ENCODE data around the gene EIF3B. TPM values are rescaled to one million over a fixed set of nuclear protein-coding genes. Genes with fewer than 3 reads are reported as not detected.

EIF3B gene
- polyA plus RNA-seq, 1 donor: 120 TPM

DNA sequence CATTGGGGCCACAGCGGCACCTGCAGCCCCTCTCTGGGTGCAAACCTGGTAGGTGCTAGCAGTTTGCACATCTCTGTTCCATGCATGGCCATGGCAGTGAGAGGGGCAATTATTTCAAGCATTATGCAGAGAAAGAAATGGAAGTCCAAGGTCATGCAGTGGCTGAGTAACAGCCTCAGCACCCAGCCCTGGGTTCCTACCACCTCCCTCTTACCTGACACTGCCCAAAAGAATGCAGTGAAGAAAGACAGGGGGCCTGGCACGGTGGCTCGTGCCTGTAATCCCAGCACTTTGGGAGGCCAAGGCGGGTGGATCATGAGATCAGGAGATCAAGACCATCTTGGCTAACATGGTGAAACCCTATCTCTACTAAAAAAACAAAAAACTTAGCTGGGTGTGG lies 43.9 kb downstream of the EIF3B start:
- no peak overlapping the region for H3K27ac ChIP-seq (ENCODE audit: low read length)
- H3K27me3 ChIP-seq (ENCODE audit: control insufficient read depth, insufficient read depth, low read length): no peaks in the 10 kb centered on the region
- H3K4me1 ChIP-seq (ENCODE audit: control insufficient read depth, insufficient read depth, low read length): no peaks in the 10 kb centered on the region
- no peaks in the 10 kb centered on the region for H3K9me3 ChIP-seq (ENCODE audit: control insufficient read depth, low read depth, low read length)
- H3K36me3 ChIP-seq (ENCODE audit: control insufficient read depth, insufficient read depth, low read length): no peaks in the 10 kb centered on the region
- WGBS (ENCODE audit: insufficient coverage, low lambda C conversion rate): no CpG with 5 or more reads among the region's 4 CpGs
- no peak overlapping the region for H3K4me3 ChIP-seq (ENCODE audit: low read length)
- DNase-seq: no peak

DNA sequence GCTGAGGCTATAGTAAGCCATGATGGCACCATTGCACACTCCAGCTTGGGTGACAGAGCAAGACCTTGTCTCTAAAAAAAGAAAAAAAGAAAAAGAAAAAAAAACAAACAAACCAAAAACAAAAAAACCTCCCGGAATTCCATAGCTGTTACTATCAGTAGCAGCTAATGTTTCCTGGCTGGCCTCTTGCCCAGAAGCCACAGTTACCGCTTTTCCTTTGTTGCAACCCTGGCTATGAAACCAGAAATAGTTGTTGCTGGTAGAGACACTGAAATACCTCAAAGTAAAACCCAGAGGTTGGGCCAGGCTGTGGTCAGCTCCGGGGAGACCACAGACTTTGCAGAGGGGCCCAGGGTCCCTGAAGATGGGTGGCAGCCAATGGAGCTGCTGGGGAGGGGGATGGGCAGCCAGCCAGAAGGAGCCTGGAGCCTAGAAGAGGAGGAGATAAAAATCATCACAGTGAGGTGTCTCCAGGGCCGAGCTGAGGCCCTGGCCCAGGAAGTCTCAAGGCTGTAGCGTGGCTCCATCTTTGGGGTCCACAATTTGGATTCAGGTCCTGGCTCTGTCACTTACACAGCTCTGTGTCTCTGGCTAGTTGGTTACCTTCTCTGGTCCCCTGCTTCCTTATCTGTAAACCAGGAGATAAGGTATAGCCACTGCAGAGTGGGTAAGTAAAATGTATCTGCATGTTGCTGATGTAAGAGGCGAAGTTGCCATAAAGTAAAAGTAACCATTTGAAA lies 45.4 kb downstream of the EIF3B start:
- H3K4me3 ChIP-seq (ENCODE audit: low read length): no peak overlapping the region
- H3K4me1 ChIP-seq (ENCODE audit: control insufficient read depth, insufficient read depth, low read length): no peaks in the 10 kb centered on the region
- no peaks in the 10 kb centered on the region for H3K9me3 ChIP-seq (ENCODE audit: control insufficient read depth, low read depth, low read length)
- no peaks in the 10 kb centered on the region for H3K36me3 ChIP-seq (ENCODE audit: control insufficient read depth, insufficient read depth, low read length)
- WGBS (ENCODE audit: insufficient coverage, low lambda C conversion rate): 50% methylated on average over 2 of the region's 6 CpGs
- no peaks in the 10 kb centered on the region for H3K27me3 ChIP-seq (ENCODE audit: control insufficient read depth, insufficient read depth, low read length)
- DNase-seq: peak; percentile 33 to 55
- H3K27ac ChIP-seq (ENCODE audit: low read length): peak overlapping the region; percentile 64

DNA sequence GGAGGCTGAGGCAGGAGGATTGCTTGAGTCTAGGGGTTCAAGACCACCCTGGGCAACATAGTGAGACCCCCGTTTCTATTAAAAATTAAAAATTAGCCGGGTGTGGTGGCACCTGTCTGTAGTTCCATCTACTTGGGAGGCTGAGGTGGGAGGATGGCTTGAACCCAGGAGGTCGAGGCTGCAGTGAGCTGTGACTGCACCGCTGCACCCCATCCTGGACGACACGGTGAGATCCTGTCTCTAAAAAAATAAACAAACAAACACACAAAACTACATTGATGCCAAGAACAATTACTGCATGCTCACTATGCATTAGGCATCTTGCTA lies 48.0 kb downstream of the EIF3B start:
- no peaks in the 10 kb centered on the region for H3K27me3 ChIP-seq (ENCODE audit: control insufficient read depth, insufficient read depth, low read length)
- H3K4me3 ChIP-seq (ENCODE audit: low read length): peak overlapping the region; percentile 52
- no peaks in the 10 kb centered on the region for H3K4me1 ChIP-seq (ENCODE audit: control insufficient read depth, insufficient read depth, low read length)
- H3K9me3 ChIP-seq (ENCODE audit: control insufficient read depth, low read depth, low read length): no peaks in the 10 kb centered on the region
- no peak for DNase-seq
- no CpG with 5 or more reads among the region's 6 CpGs for WGBS (ENCODE audit: insufficient coverage, low lambda C conversion rate)
- no peak overlapping the region for H3K27ac ChIP-seq (ENCODE audit: low read length)
- H3K36me3 ChIP-seq (ENCODE audit: control insufficient read depth, insufficient read depth, low read length): no peaks in the 10 kb centered on the region

DNA sequence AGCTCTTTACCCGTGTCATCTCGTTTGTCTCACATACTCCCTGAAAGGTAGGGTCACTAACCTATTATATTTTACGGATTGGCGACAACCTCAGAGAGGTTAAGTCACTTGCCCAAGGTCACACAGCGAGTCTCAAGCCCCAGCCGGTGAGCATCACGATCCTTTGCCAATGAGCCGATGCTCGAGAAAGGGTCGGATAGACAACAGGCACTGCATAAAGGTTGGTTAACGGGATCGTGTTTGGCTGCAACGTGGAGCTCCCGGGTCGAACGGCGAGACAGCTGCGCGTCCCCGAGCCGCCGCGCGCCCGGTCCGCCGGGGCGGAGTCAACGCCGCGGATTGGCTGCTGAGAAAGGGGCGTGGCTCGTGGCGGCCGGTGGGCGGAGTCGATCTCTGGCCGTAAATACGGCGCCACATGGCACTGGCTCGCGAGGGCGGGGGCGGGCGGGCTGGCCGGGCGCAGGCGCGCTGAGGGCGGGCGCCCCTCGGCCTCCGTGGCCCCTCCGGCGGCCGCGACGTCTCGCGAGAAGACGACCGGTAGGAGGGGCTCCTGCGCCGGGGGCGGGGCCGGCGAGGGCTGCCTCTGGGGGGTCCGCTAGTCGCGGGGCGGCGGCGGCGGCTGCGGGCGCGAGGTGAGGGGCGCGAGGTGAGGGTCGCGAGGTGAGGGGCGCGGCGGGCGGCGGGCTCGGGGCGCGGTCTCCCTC lies 48.5 kb downstream of the EIF3B start, which contains the start of gene CHST12:
Gene CHST12 (plus strand): TSS at position 598 of the 704 bp plus-strand sequence. CDS start 29,029 bp downstream, outside the sequence.
- WGBS (ENCODE audit: insufficient coverage, low lambda C conversion rate): no CpG with 5 or more reads among the region's 89 CpGs
- DNase-seq: peak; percentile 95 to 96
- Histone ChIP-seq H3K4me1 (ENCODE audit: control insufficient read depth, insufficient read depth, low read length) (no peaks in the 10 kb centered on the region), H3K4me3 (ENCODE audit: low read length) (peak within 1 kb of the TSS; percentile 92), H3K36me3 (ENCODE audit: control insufficient read depth, insufficient read depth, low read length) (no peaks in the 10 kb centered on the region), H3K9me3 (ENCODE audit: control insufficient read depth, low read depth, low read length) (no peaks in the 10 kb centered on the region), H3K27ac (ENCODE audit: low read length) (peak within 1 kb of the TSS; percentile 51), H3K27me3 (ENCODE audit: control insufficient read depth, insufficient read depth, low read length) (no peaks in the 10 kb centered on the region)

DNA sequence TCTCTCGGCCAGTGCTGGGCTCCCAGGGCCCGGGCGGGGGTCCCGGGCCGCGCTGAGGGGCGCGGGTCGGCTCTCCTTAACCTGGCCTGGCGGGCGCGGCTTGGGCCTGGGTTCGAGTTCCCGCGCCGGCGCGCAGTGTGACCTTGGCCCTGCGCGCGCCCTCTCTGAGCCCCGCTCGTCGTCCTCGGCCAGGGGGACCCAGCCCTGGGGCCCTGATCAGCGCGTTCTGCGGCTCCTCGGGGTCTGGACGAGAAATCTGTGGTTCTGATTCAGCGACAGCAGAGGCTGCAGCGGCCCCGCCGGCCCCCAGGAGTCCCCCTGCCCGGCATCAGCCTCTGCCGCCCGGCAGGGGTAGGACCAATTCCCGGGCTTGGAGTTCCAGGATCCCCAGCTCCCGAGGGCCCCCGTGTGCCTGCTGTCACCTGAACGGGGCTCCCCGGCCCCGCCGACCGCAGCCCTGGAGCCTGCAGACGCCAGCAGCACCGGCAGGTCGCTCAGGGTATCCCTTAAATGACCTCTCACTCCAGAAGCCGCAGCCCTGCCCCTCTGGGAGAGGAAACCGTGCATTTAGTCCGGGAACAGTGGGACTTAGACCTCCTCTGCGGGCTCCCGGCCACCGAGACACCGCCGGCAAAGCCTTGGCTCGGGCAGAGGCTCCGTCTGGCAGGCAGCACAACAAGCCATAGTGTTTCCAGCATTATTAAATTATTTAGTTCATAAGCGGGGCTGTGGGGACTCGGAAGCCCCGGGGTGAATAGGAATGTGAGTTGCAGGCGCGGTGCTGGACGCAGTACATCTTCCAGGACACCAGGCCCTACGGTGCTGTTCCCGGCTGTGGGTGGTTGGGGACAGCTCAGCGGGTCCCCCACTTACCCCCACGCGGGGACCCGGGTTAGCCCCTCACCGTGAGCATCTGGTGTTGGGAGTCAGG lies 49.4 kb downstream of the EIF3B start:
- H3K27me3 ChIP-seq (ENCODE audit: control insufficient read depth, insufficient read depth, low read length): no peaks in the 10 kb centered on the region
- H3K4me3 ChIP-seq (ENCODE audit: low read length): peak overlapping the region; percentile 92
- H3K36me3 ChIP-seq (ENCODE audit: control insufficient read depth, insufficient read depth, low read length): no peaks in the 10 kb centered on the region
- peak in 1 of 2 donors; percentile 59 for DNase-seq
- no peaks in the 10 kb centered on the region for H3K9me3 ChIP-seq (ENCODE audit: control insufficient read depth, low read depth, low read length)
- H3K4me1 ChIP-seq (ENCODE audit: control insufficient read depth, insufficient read depth, low read length): no peaks in the 10 kb centered on the region
- WGBS (ENCODE audit: insufficient coverage, low lambda C conversion rate): no CpG with 5 or more reads among the region's 71 CpGs
- peak overlapping the region; percentile 51 for H3K27ac ChIP-seq (ENCODE audit: low read length)

DNA sequence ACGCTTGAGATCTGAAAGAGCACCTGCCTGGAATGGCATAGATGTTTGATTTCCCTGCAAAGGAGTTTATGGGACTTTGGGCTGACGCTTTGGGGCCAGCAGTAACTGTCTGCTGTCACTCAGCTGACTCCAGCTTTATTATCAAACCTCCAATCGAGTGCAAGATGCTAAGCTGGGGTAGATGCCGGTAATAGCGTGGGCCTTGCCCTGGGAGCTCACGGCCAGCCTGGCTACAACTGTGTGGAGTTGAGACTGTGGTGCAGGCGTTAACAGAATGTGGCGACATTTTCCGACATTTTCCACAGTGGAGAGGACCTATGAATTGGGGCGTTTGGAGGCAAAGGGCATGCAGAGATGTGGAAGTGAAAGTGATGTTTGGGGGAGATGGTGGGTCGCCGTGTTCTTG lies 50.1 kb downstream of the EIF3B start:
- Histone ChIP-seq H3K27me3 (ENCODE audit: control insufficient read depth, insufficient read depth, low read length) (no peaks in the 10 kb centered on the region), H3K9me3 (ENCODE audit: control insufficient read depth, low read depth, low read length) (no peaks in the 10 kb centered on the region), H3K4me3 (ENCODE audit: low read length) (peak overlapping the region; percentile 92), H3K27ac (ENCODE audit: low read length) (no peak overlapping the region), H3K36me3 (ENCODE audit: control insufficient read depth, insufficient read depth, low read length) (no peaks in the 10 kb centered on the region), H3K4me1 (ENCODE audit: control insufficient read depth, insufficient read depth, low read length) (no peaks in the 10 kb centered on the region)
- DNase-seq: peak in 1 of 2 donors; percentile 39
- 93% methylated on average over 2 of the region's 12 CpGs for WGBS (ENCODE audit: insufficient coverage, low lambda C conversion rate)

DNA sequence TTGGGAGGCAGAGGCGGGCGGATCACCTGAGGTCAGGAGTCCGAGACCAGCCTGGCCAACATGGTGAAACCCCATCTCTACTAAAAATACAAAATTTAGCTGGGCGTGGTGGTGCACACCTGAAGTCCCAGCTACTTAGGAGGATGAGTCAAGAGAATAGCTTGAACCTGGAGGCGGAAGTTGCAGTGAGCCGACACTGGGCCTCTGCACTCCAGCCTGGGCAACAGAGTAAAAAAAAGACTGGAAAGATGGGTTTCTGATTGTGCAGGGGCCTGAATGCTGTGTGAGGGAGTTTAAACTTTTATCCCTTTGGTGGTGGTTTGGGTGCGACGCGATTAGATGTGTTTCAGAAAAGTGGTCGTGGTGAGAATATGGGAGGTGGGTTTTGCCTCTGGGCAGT lies 50.6 kb downstream of the EIF3B start:
- Histone ChIP-seq H3K4me3 (ENCODE audit: low read length) (no peak overlapping the region), H3K27me3 (ENCODE audit: control insufficient read depth, insufficient read depth, low read length) (no peaks in the 10 kb centered on the region), H3K4me1 (ENCODE audit: control insufficient read depth, insufficient read depth, low read length) (no peaks in the 10 kb centered on the region), H3K9me3 (ENCODE audit: control insufficient read depth, low read depth, low read length) (no peaks in the 10 kb centered on the region), H3K27ac (ENCODE audit: low read length) (no peak overlapping the region), H3K36me3 (ENCODE audit: control insufficient read depth, insufficient read depth, low read length) (no peaks in the 10 kb centered on the region)
- no peak for DNase-seq
- no CpG with 5 or more reads among the region's 10 CpGs for WGBS (ENCODE audit: insufficient coverage, low lambda C conversion rate)

DNA sequence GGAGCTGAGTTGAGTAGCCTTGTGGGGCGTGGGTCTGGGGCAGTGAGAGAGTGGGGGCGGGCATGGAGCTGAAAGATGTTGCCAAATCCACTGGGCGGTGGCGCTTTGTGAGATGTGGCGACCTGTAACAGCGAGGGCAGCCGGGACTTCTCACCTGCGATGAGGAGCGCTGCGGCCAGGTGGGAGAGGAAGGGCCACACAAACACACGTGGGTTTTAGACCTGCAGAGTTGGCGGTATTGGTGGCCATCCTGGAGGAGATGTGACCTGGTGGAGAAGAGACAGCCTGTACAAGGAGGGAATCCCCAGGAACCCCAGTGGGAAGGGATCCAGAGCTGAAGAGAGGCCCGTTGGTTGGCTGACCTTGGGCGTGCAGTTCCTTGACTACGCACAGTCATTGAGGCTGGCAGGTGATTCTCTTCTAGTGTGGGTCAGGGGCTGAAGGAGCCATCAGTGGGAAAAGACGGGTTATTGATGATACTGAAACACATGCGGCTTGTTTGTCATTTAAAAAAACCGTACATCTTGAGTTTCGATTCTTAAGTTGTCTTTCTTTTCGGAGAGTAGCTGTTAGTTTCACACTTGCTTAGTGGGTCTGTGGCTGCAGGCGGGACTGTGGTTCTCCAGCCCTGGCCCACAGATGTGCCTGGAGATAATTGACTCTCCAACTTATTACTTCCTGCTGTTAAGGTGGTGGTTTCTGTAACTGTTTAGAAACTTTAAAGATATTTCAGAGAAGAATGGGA lies 51.1 kb downstream of the EIF3B start:
- Histone ChIP-seq H3K27ac (ENCODE audit: low read length) (no peak overlapping the region), H3K36me3 (ENCODE audit: control insufficient read depth, insufficient read depth, low read length) (no peaks in the 10 kb centered on the region), H3K4me1 (ENCODE audit: control insufficient read depth, insufficient read depth, low read length) (no peaks in the 10 kb centered on the region), H3K27me3 (ENCODE audit: control insufficient read depth, insufficient read depth, low read length) (no peaks in the 10 kb centered on the region), H3K4me3 (ENCODE audit: low read length) (no peak overlapping the region), H3K9me3 (ENCODE audit: control insufficient read depth, low read depth, low read length) (no peaks in the 10 kb centered on the region)
- DNase-seq: no peak
- WGBS (ENCODE audit: insufficient coverage, low lambda C conversion rate): 66% methylated on average over 4 of the region's 21 CpGs

DNA sequence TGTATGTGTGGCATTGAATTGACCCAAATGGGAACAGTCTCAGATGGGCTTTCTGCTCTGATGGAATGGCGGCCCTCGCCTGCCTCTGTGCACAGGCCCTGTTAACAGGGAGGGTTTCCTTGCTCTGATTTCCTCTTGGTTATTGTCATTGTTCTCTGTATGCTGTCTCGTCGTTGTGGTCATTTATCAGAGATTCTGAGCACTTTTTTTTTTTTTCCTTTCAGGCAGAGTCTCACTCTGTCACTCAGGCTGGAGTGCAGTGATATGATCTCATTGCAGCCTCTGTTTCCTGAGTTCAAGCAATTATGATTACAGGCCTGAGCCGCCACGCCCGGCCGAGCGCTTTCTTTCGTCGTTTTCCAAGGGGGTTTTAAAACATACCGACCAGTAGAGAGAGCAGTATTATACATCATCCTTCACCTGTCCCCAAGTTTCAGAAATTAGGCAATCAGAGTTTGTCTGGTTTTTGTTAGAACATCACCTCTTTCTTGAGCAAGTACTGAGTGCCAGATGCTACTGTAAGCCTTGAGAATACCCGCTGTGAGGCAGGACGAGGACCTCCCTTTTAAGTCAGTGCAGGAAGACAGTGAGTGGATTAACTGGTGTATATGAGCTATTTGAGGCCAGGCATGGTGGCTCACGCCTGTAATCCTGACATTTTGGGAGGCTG lies 55.3 kb downstream of the EIF3B start:
- peaks cover 5% of the 10 kb centered on the region for H3K4me1 ChIP-seq (ENCODE audit: control insufficient read depth, insufficient read depth, low read length)
- no peak overlapping the region for H3K27ac ChIP-seq (ENCODE audit: low read length)

More for the DNA sequence above, 55.3 kb downstream of the EIF3B start:
- 43% methylated on average over 2 of the region's 15 CpGs for WGBS (ENCODE audit: insufficient coverage, low lambda C conversion rate)
- Histone ChIP-seq H3K27me3 (ENCODE audit: control insufficient read depth, insufficient read depth, low read length) (no peaks in the 10 kb centered on the region), H3K9me3 (ENCODE audit: control insufficient read depth, low read depth, low read length) (no peaks in the 10 kb centered on the region), H3K36me3 (ENCODE audit: control insufficient read depth, insufficient read depth, low read length) (no peaks in the 10 kb centered on the region), H3K4me3 (ENCODE audit: low read length) (no peak overlapping the region)
- DNase-seq: no peak

Measured in large intestine (tissue), 3 donors.